PC-3 (cell line): ENCODE measurements around the gene PHRF1. TPM values are rescaled to one million over a fixed set of nuclear protein-coding genes. Genes with fewer than 3 reads are reported as not detected.

Source experiments
- ATAC-seq: fragments of 200-7000 bp; cut with Tn5 transposase; 2 replicates; pipeline ENCODE4 v1.9.1; 2020; ENCODE audit warnings: mild to moderate bottlenecking, moderate library complexity
- BruUV-seq: library from RNA; stranded (reverse); fragments of 400-500 nt; replicated peaks from 2 replicates; lab custom pipeline; 2021; lab: Mats Ljungman, UMichigan
- CTCF ChIA-PET: fragments of 300-600 bp; sonication (Branson Sonifier 250); formaldehyde crosslinking; loops from one replicate; lab custom pipeline; 2022; ENCODE audit warnings: antibody characterized with exemption; lab: Charles Lee
- POLR2A ChIA-PET: fragments of 300-600 bp; sonication (Branson Sonifier 250); formaldehyde crosslinking; loops from one replicate; lab custom pipeline; 2022; ENCODE audit warnings: antibody characterized with exemption; ENCODE audit not compliant: unreplicated experiment; lab: Charles Lee
- DNase-seq: peaks from one replicate; pipeline ENCODE4 v3.0.0-alpha.2; 2015
- H2AFZ ChIP-seq: fragments of 300-600 bp; sonication (generic); 2 replicates; pipeline ENCODE4 v1.6.0; 2016; ENCODE audit warnings: antibody characterized with exemption, low read length
- H3F3A ChIP-seq: fragments of 300-600 bp; sonication (generic); one replicate; pipeline ENCODE4 v1.6.0; 2017; ENCODE audit warnings: antibody characterized with exemption, low read length, control low read depth, mild to moderate bottlenecking; ENCODE audit not compliant: unreplicated experiment
- H3K27ac ChIP-seq: fragments of 300-600 bp; sonication (generic); 2 replicates; pipeline ENCODE4 v1.5.1; 2016; ENCODE audit warnings: mild to moderate bottlenecking, low read length
- H3K27me3 ChIP-seq: fragments of 300-600 bp; sonication (generic); 2 replicates; pipeline ENCODE4 v1.6.1; 2016; ENCODE audit warnings: low read length, mixed read lengths
- H3K36me3 ChIP-seq: fragments of 300-600 bp; sonication (generic); 2 replicates; pipeline ENCODE4 v1.6.1; 2016; ENCODE audit warnings: low read depth, mixed run types, low read length, mixed read lengths
- H3K4me1 ChIP-seq: fragments of 300-600 bp; sonication (generic); 2 replicates; pipeline ENCODE4 v1.5.1; 2016; ENCODE audit warnings: low read length; ENCODE audit not compliant: insufficient read depth
- H3K4me2 ChIP-seq: fragments of 300-600 bp; sonication (generic); 2 replicates; pipeline ENCODE4 v1.6.0; 2016; ENCODE audit warnings: low read length
- H3K4me3 ChIP-seq: fragments of 300-600 bp; sonication (generic); 2 replicates; pipeline ENCODE4 v1.5.1; 2016; ENCODE audit warnings: mild to moderate bottlenecking, low read length, mixed read lengths
- H3K79me2 ChIP-seq: fragments of 300-600 bp; sonication (generic); 2 replicates; pipeline ENCODE4 v1.6.1; 2017; ENCODE audit warnings: low read length, mixed read lengths
- H3K9ac ChIP-seq: fragments of 300-600 bp; sonication (generic); 2 replicates; pipeline ENCODE4 v1.6.0; 2016; ENCODE audit warnings: mild to moderate bottlenecking, low read length
- H3K9me2 ChIP-seq: fragments of 300-600 bp; sonication (generic); replicated peaks from 2 replicates; pipeline ENCODE4 v1.6.1; 2016; ENCODE audit warnings: mixed run types, low read length, mixed read lengths
- H3K9me3 ChIP-seq: fragments of 300-600 bp; sonication (generic); 2 replicates; pipeline ENCODE4 v1.6.1; 2016; ENCODE audit warnings: low read length, mixed read lengths
- H4K20me1 ChIP-seq: fragments of 300-600 bp; sonication (generic); 2 replicates; pipeline ENCODE4 v1.6.1; 2016; ENCODE audit warnings: low read length, mixed read lengths
- EZH2 ChIP-seq: fragments of 300-600 bp; sonication (generic); IDR thresholded peaks from one replicate; pipeline ENCODE4 v1.6.1; 2017; ENCODE audit warnings: antibody characterized with exemption, mild to moderate bottlenecking, low read length; ENCODE audit not compliant: unreplicated experiment
- EZH2phosphoT487 ChIP-seq: fragments of 300-600 bp; sonication (generic); IDR thresholded peaks from 2 replicates; pipeline ENCODE4 v1.6.1; 2018; ENCODE audit warnings: mild to moderate bottlenecking, antibody characterized with exemption, low read length, borderline replicate concordance
- intact Hi-C: fragments of 100-400 bp; cut with micrococcal nuclease; formaldehyde crosslinking; loops from 2 replicates; pipeline ENCODE4 v1.9.0; 2023
- total RNA-seq: library from RNA; depleted of rRNA; stranded (reverse); fragments of >200 nt; gene quantifications from 2 replicates; pipeline ENCODE4 v1.2.3, GENCODE V29; 2014
- TF ChIP-seq, protein P1 (sequence below): fragments of 300-600 bp; sonication (generic); conservative IDR thresholded peaks from 2 replicates; pipeline ENCODE4 v1.5.1; 2017; ENCODE audit warnings: antibody characterized with exemption, low read depth, mild to moderate bottlenecking, low read length

The PHRF1 gene
- total RNA-seq, 1 experiment from 2014 or later, result 41.4 TPM

DNA sequence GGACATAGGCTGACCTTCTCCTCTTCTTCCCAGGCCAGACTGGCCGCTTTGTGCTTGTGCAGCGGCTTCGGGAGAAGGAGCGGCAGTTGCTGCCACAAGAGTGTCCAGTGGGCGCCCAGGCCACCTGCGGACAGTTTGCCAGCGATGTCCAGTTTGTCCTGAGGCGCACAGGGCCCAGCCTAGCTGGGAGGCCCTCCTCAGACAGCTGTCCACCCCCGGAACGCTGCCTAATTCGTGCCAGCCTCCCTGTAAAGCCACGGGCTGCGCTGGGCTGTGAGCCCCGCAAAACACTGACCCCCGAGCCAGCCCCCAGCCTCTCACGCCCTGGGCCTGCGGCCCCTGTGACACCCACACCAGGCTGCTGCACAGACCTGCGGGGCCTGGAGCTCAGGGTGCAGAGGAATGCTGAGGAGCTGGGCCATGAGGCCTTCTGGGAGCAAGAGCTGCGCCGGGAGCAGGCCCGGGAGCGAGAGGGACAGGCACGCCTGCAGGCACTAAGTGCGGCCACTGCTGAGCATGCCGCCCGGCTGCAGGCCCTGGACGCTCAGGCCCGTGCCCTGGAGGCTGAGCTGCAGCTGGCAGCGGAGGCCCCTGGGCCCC, 14.1 kb upstream of the PHRF1 start:
- H2AFZ ChIP-seq, result no peak overlapping the region
- TF ChIP-seq EZH2phosphoT487 (no peak), EZH2 (no peak)
- TF ChIP-seq, protein P1, sequence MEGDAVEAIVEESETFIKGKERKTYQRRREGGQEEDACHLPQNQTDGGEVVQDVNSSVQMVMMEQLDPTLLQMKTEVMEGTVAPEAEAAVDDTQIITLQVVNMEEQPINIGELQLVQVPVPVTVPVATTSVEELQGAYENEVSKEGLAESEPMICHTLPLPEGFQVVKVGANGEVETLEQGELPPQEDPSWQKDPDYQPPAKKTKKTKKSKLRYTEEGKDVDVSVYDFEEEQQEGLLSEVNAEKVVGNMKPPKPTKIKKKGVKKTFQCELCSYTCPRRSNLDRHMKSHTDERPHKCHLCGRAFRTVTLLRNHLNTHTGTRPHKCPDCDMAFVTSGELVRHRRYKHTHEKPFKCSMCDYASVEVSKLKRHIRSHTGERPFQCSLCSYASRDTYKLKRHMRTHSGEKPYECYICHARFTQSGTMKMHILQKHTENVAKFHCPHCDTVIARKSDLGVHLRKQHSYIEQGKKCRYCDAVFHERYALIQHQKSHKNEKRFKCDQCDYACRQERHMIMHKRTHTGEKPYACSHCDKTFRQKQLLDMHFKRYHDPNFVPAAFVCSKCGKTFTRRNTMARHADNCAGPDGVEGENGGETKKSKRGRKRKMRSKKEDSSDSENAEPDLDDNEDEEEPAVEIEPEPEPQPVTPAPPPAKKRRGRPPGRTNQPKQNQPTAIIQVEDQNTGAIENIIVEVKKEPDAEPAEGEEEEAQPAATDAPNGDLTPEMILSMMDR, result no peak
- intact Hi-C loops, result loop anchor here (10.0 kb wide), 1 partner anchor 53 kb away; the partner anchor contains the start of gene IRF7
- no peaks in the 10 kb centered on the region for H3K36me3 ChIP-seq
- H3K4me2 ChIP-seq, result peak overlapping the region; percentile 99
- peak overlapping the region; percentile 89 for H3K4me3 ChIP-seq
- no peaks in the 10 kb centered on the region for H3F3A ChIP-seq
- 0 out of 2 replicates have a peak, but pooled peaks cover 1% of the 10 kb centered on the region for H4K20me1 ChIP-seq
- peak overlapping the region; percentile 81 for H3K9ac ChIP-seq
- H3K4me1 ChIP-seq, result peaks cover 26% of the 10 kb centered on the region
- DNase-seq (no peak), ATAC-seq (no peak; the same call in 1 of the 2 replicates)
- BruUV-seq, result TSS peak; percentile 54
- H3K9me3 ChIP-seq, result no peaks in the 10 kb centered on the region
- peaks cover 41% of the 10 kb centered on the region for H3K79me2 ChIP-seq
- ChIA-PET CTCF (interaction anchor here (1.0 kb wide), 1 partner anchor 166 kb away, joined by 3 read pairs; no protein-coding TSS in a partner anchor), POLR2A (interaction anchor here (0.6 kb wide), 1 partner anchor 14 kb away, joined by 4 read pairs; the partner anchor contains the start of gene PHRF1)
- H3K9me2 ChIP-seq, result no peaks in the 10 kb centered on the region
- H3K27me3 ChIP-seq, result no peaks in the 10 kb centered on the region
- H3K27ac ChIP-seq, result 0 out of 2 replicates have a peak overlapping the region, but pooled peaks have one; percentile 45

DNA sequence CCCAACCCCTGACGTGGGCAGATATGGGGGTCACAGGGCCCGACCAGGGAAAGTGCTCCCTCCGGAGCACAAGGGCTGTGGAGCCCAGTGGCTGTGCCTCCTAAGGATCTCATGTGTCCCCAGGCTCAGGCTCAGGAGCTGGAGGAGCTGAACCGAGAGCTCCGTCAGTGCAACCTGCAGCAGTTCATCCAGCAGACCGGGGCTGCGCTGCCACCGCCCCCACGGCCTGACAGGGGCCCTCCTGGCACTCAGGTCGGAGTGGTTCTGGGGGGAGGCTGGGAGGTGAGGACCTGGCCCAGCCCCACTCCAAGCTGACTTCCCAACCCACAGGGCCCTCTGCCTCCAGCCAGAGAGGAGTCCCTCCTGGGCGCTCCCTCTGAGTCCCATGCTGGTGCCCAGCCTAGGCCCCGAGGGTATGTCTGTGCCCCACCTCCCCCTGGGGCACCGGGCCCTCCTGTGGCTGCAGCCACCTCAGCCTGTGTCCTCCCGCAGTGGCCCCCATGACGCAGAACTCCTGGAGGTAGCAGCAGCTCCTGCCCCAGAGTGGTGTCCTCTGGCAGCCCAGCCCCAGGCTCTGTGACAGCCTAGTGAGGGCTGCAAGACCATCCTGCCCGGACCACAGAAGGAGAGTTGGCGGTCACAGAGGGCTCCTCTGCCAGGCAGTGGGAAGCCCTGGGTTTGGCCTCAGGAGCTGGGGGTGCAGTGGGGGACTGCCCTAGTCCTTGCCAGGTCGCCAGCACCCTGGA, 13.0 kb upstream of the PHRF1 start:
- H2AFZ ChIP-seq, result no peak overlapping the region
- ChIA-PET CTCF (no interaction called here), POLR2A (no interaction called here)
- H3K9ac ChIP-seq, result no peak overlapping the region
- no peaks in the 10 kb centered on the region for H3K9me2 ChIP-seq
- no peak for DNase-seq
- no peaks in the 10 kb centered on the region for H3K36me3 ChIP-seq
- BruUV-seq, result no TSS peak
- H3K9me3 ChIP-seq, result no peaks in the 10 kb centered on the region
- 0 out of 2 replicates have a peak, but pooled peaks cover 5% of the 10 kb centered on the region for H4K20me1 ChIP-seq
- intact Hi-C loops, result loop anchor here (10.0 kb wide), 1 partner anchor 52 kb away; the partner anchor contains the start of gene IRF7
- H3K4me2 ChIP-seq, result no peak overlapping the region
- H3K27ac ChIP-seq, result no peak overlapping the region
- peaks cover 31% of the 10 kb centered on the region for H3K4me1 ChIP-seq
- no peaks in the 10 kb centered on the region for H3F3A ChIP-seq
- no peak for TF ChIP-seq EZH2phosphoT487
- TF ChIP-seq, protein P1, result no peak
- no peak for TF ChIP-seq EZH2
- no peaks in the 10 kb centered on the region for H3K27me3 ChIP-seq
- no peak for ATAC-seq
- peaks cover 50% of the 10 kb centered on the region for H3K79me2 ChIP-seq
- H3K4me3 ChIP-seq, result no peak overlapping the region
